ENCODE data around the gene PIK3C2G. TPM values are rescaled to one million over a fixed set of nuclear protein-coding genes. Genes with fewer than 3 reads are reported as not detected.

PIK3C2G gene
- total RNA-seq, 1 donor from 2014 or later = not detected

DNA sequence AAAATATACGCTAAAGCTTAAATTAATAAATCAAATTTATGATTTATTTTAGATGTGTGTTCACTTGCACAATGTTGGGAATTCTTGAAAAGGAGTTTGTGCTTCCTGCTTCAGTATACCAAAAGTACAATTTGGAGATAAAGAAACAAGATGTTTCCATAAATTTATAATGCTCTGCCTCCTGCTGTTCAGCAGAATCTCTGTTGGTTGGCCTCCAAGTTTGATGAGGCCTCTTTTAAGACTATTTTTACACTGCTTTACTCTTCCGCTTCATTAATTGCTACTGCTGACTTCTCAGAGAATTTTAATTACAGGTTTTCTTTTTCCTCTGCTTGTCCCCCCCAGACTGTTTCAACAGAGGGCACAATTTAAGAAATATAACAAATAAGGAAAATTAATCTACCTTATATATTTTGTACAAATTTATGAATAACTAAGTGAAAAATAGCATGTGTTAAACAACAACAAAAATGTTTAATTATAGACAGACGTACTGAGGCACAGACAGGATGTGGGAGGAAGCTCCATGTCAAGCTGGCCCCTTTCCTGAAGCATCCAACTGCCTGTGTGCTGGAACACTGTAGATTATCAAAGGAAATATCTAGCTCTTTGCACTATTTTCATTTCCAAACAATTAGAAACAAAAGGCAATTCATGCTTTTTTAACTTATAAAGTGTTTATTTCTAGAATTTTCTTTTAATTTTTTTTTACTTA is 83.9 kb downstream of the PIK3C2G start:
- Histone ChIP-seq H3K4me3 (no peak overlapping the region), H3K36me3 (no peaks in the 10 kb centered on the region), H3K4me1 (no peaks in the 10 kb centered on the region), H3K9me3 (no peaks in the 10 kb centered on the region), H3K27me3 (no peaks in the 10 kb centered on the region), H3K27ac (no peak overlapping the region)
- no peak for DNase-seq (ENCODE audit: low spot score in 2 of 2)
- TF ChIP-seq, protein P1, sequence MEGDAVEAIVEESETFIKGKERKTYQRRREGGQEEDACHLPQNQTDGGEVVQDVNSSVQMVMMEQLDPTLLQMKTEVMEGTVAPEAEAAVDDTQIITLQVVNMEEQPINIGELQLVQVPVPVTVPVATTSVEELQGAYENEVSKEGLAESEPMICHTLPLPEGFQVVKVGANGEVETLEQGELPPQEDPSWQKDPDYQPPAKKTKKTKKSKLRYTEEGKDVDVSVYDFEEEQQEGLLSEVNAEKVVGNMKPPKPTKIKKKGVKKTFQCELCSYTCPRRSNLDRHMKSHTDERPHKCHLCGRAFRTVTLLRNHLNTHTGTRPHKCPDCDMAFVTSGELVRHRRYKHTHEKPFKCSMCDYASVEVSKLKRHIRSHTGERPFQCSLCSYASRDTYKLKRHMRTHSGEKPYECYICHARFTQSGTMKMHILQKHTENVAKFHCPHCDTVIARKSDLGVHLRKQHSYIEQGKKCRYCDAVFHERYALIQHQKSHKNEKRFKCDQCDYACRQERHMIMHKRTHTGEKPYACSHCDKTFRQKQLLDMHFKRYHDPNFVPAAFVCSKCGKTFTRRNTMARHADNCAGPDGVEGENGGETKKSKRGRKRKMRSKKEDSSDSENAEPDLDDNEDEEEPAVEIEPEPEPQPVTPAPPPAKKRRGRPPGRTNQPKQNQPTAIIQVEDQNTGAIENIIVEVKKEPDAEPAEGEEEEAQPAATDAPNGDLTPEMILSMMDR (IDR thresholded peaks at IDR 0.05) = no peak
- intact Hi-C loops (cut with DNase I) = no loop called here

DNA sequence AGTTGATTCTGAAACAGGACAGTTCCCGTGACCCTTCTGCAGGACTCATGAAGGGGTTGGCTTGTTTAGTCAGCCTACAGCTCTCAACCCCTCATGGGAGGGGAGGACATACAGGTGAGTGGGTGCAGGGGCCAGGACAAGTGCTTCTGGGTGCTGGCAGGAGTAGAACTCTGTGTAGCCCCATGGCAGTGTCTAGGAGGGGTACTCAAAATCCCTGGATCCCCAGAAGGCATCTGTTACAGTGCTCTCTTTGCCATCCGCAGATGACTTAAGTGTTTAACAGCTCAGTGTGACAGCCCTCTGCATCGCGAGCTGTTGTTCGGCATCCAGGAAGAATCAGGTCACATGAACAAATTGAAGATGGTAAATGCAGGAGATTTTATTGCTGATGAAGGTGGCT is 91.0 kb downstream of the PIK3C2G start:
- Histone ChIP-seq H3K9me3 (no peaks in the 10 kb centered on the region), H3K36me3 (no peaks in the 10 kb centered on the region), H3K27ac (no peak overlapping the region), H3K4me3 (no peak overlapping the region), H3K27me3 (no peaks in the 10 kb centered on the region), H3K4me1 (no peaks in the 10 kb centered on the region)
- TF ChIP-seq, protein P1 (IDR thresholded peaks at IDR 0.05) = no peak
- no peak for DNase-seq (ENCODE audit: low spot score in 2 of 2)
- intact Hi-C loops (cut with DNase I) = no loop called here

DNA sequence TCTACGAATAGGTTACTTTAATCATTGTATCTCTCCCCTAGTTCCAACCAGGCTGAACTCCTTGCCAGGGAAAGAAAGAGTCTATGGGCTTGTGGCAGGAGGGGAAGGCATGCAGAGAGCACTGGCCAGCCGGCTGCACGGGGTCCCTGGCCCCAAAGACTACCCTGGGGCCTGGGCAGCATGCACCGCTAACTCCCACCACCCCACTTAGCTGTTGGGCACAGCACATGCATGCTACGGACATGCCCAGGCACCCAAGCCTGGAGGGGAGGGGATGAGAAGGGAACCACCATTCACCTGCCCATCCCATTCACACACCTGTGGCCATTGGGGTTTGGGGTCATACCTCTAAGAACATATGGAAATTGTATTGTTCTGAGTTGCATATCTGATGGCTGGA is 94.1 kb downstream of the PIK3C2G start:
- DNase-seq (ENCODE audit: low spot score in 2 of 2) = no peak
- Histone ChIP-seq H3K36me3 (no peaks in the 10 kb centered on the region), H3K27me3 (no peaks in the 10 kb centered on the region), H3K4me3 (no peak overlapping the region), H3K9me3 (no peaks in the 10 kb centered on the region), H3K4me1 (no peaks in the 10 kb centered on the region), H3K27ac (no peak overlapping the region)
- intact Hi-C loops (cut with DNase I) = no loop called here
- TF ChIP-seq, protein P1 (IDR thresholded peaks at IDR 0.05) = no peak

DNA sequence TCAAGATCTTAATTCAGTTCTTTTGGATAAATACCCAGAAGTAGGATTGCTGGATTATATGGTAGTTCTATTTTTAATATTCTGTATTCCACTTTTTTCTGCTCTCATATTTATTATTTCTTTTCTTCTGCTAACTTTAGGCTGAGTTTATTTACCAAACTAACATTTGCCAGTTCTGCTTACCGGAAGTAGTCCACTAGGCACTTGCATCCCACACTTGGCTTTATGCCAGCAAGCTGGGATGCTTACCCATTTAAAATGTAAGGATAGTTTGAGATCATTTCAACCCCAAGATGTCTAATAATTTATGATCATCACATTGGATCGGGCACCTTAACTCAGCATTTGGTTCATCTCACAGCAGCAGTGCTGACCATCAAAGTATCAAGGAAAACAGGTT is 96.8 kb downstream of the PIK3C2G start:
- no peaks in the 10 kb centered on the region for H3K4me1 ChIP-seq
- H3K36me3 ChIP-seq = no peaks in the 10 kb centered on the region
- intact Hi-C loops (cut with DNase I) = no loop called here
- H3K9me3 ChIP-seq = no peaks in the 10 kb centered on the region
- no peak overlapping the region for H3K27ac ChIP-seq
- H3K4me3 ChIP-seq = no peak overlapping the region
- TF ChIP-seq, protein P1 (IDR thresholded peaks at IDR 0.05) = no peak
- no peaks in the 10 kb centered on the region for H3K27me3 ChIP-seq
- DNase-seq (ENCODE audit: low spot score in 2 of 2) = no peak

DNA sequence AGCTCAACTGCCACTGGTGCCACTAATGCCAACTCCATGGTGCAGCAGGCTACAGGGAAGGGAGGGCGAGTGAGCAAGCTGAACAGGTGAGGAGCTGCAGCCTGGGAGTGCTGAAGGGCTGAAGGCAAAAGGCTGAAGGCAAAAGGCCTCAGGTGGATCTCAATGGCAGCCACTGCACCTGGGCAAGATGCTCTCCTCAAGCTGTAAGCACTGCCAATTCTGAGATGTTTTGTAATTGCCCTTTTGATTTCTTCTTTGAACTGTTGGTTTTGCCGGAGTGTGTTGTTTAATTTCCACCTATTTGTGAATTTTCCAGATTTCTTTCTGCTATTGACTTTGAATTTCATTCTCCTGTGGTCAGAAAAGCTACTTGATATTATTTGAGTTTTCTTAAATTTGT is 97.6 kb downstream of the PIK3C2G start:
- Histone ChIP-seq H3K27ac (no peak overlapping the region), H3K27me3 (no peaks in the 10 kb centered on the region), H3K9me3 (no peaks in the 10 kb centered on the region), H3K4me1 (no peaks in the 10 kb centered on the region), H3K4me3 (no peak overlapping the region), H3K36me3 (no peaks in the 10 kb centered on the region)
- no peak for DNase-seq (ENCODE audit: low spot score in 2 of 2)
- intact Hi-C loops (cut with DNase I) = no loop called here
- TF ChIP-seq, protein P1 (IDR thresholded peaks at IDR 0.05) = no peak

DNA sequence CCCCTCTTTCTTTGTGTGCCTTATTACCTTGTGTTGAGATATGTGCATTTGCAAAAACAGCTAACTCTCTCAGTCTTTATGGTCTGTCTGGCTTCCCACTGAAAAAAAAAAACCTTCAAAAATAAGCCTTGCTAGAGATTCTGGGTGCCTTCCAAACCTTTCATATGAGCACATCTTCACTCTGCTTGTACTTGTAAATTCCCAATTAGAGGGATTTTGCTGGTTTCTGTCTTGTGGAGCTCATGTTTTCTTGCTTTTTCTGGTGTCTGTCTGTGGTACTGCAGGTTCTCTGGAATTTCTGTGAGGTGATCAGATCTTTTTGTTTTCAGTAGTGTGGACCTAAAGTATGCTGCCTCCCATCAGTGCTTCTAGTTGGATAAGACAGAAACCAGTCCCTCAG is 100.1 kb downstream of the PIK3C2G start:
- intact Hi-C loops (cut with DNase I) = no loop called here
- TF ChIP-seq, protein P1 (IDR thresholded peaks at IDR 0.05) = no peak
- H3K27ac ChIP-seq = no peak overlapping the region

More for the DNA sequence above, 100.1 kb downstream of the PIK3C2G start:
- no peak overlapping the region for H3K4me3 ChIP-seq
- no peaks in the 10 kb centered on the region for H3K27me3 ChIP-seq
- no peaks in the 10 kb centered on the region for H3K9me3 ChIP-seq
- H3K4me1 ChIP-seq = no peaks in the 10 kb centered on the region
- H3K36me3 ChIP-seq = no peaks in the 10 kb centered on the region
- DNase-seq (ENCODE audit: low spot score in 2 of 2) = no peak
